ENCODE measurements around the gene ZNF384.

The ZNF384 gene

GRCh38 chr12:6650832-6651231, 38.3 kb downstream of the ZNF384 start:
- H3K4me3 ChIP-seq (ENCODE audit: low read depth, low read length): no peak overlapping the region
- no peak for TF ChIP-seq CTCF (IDR thresholded peaks at IDR 0.05; ENCODE audit: low read depth, low read length)

GRCh38 chr12:6647083-6647604, 42.0 kb downstream of the ZNF384 start, which contains the start of gene ACRBP:
ACRBP (minus strand) TSS chr12:6647432; CDS start chr12:6647366, 66 bp downstream.
- TF ChIP-seq CTCF (IDR thresholded peaks at IDR 0.05; ENCODE audit: low read depth, low read length): no peak
- no peak within 1 kb of the TSS for H3K4me3 ChIP-seq (ENCODE audit: low read depth, low read length)

GRCh38 chr12:6646276-6647082, 42.7 kb downstream of the ZNF384 start:
- H3K4me3 ChIP-seq (ENCODE audit: low read depth, low read length): no peak overlapping the region
- TF ChIP-seq CTCF (IDR thresholded peaks at IDR 0.05; ENCODE audit: low read depth, low read length): no peak

GRCh38 chr12:6644903-6645302, 44.3 kb downstream of the ZNF384 start:
- no peak overlapping the region for H3K4me3 ChIP-seq (ENCODE audit: low read depth, low read length)
- TF ChIP-seq CTCF (IDR thresholded peaks at IDR 0.05; ENCODE audit: low read depth, low read length): no peak

- TF ChIP-seq CTCF (IDR thresholded peaks at IDR 0.05; ENCODE audit: low read depth, low read length): no peak
- no peak overlapping the region for H3K4me3 ChIP-seq (ENCODE audit: low read depth, low read length)
Measured at GRCh38 chr12:6644257-6644596, 44.9 kb downstream of the ZNF384 start.

GRCh38 chr12:6643569-6644256, 45.5 kb downstream of the ZNF384 start:
- no peak overlapping the region for H3K4me3 ChIP-seq (ENCODE audit: low read depth, low read length)

More at GRCh38 chr12:6643569-6644256, 45.5 kb downstream of the ZNF384 start:
- no peak for TF ChIP-seq CTCF (IDR thresholded peaks at IDR 0.05; ENCODE audit: low read depth, low read length)
